GM21447 (cell line): Measurements from ENCODE around the gene SCAMP1.
"Not testable (repeated sequence)": the region's sequence is repeated elsewhere in the genome, so short reads cannot be mapped to it uniquely, and the experiment has no call there.

Source experiments
- ATAC-seq: cut with Tn5 transposase; IDR thresholded peaks from one replicate; pipeline ENCODE4 v1.9.1; 2021; ENCODE audit not compliant: unreplicated experiment

SCAMP1 gene

DNA sequence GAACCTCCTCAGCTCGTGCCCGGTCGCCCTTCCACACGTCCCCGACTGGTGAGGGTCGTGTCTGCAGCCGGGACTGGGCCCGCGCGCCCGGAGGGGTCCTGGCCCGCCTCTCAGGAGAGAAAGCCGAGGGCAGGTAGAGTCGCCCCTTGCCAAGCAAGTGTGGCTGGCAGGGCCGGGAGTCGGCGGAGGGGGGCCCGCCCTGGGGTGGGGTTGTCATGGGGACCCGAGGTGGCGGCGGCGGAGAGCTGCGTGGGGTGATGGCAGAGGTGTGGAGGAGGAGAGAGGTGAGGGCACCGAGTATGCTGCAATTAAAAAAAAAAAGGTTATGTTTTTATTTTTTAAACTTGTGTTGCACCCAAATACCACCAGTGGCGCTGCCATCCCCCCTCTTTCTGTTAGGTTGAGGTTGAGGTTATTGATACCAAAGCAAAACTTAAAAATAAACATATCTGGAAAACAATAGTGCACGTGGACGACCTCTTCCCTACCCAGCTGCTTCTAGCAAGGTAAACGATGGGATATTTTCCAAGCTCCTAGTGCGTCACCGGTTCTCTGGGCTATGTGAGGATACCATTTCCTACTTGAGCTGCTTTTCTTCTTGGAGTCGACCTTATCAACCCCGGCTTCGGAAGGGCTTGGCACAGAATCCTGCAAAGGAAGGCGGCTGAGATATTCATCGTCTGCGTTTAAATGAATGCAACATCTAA lies 660 bp downstream of the SCAMP1 start:
- peak; percentile 46 for ATAC-seq

DNA sequence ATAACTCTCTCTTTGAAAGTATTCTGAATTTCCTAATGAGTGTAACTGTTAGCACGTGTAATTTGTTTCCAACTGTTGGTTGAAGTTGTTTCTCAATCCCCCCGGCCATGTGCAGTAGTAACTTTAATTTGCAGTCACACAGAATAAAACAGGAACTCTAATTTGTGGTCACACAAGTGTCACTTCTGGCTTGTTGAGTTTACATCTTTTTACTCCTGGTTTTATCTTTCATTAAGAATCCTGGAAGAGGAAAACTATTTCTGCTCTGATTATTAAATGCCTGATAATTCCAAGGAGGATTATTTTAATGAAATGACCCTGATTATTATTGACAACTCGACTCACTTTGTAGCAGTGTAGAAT lies 1.2 kb downstream of the SCAMP1 start:
- ATAC-seq: no peak

DNA sequence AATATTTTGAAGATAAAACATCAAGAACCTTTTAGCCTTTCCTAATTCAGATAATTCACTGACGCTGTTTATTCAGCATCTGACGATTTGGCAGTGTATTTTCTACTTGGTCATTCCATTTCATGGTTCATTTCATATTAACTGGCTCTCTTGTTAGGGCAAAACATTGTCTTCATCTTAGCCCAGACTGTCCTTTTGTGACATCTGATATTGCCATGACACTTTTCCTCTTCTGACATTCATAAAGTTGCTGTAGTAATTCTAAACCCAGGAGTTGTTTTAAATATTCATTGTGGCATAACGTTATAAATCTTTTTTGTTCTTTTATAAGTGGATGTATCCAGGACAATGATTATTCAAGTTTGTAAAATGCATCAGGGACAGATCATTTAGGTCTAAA lies 1.8 kb downstream of the SCAMP1 start:
- no peak for ATAC-seq

DNA sequence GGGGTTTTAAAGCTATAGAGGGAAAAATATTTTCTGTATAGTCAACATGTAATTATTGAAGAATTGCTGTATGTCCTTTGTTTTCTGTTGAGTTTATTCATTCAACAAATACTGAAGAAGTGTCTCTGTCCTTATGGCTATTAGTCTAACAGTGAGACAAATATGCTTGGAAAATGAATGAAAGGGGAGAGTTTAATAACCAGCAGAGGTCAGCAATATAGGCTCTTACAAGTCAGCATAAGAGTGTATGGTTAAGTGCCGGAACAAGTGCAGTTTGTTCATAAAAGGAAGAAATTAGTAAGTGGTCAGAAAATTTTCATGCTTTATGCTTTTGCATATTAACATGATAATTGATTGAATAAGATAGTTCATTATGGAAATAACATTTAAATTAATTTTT lies 3.6 kb downstream of the SCAMP1 start:
- no peak for ATAC-seq

DNA sequence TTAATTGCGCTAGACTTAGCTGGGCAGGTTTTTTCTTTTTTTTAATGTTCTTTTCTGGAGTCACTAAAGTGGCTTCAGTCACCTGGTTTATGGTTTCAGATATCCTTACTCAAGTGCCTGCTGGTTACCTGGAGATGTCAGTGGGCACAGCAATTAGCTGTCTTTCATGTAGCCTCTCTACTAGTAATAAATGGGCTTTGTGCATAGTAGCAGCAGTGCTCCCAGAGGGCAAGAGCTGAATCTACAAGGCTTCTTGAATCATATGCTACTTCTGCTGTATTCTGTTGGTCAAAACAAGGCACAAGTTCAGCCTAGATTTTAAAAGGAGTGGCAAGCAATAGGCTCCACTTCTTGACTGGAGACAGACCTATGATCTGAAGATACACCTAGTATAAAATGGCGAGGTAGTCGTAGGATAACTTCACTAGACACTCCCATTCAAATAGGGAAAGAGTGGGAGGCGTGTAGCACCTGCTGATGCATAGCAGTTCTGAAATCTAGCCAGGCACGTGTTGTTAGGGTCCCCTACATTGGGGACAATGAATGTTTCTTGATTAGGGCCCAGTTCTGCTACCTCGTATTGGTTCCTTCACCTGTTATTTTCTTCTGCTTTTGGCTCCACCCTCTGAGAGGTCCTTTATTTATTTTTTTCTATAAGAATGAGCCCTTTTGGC lies 7.0 kb downstream of the SCAMP1 start:
- ATAC-seq: no peak

DNA sequence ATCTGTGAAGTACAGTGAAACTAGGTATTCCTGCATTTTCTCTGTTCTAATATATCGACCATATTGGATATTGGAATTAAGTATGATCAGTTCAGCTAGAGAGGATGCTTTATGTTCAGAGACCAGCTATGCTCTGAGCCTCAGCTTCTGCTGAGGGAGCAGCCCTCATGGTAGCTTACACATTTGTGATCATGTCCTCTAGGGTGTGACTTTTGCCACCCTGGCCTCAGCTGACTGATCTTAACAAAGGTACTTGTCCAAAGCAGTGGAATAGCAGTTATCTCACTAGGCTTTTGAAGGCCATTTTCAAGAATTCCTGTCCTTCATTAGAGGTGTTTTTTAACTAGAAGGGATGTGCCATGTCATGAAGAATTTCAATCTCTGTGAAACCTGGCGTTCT lies 9.3 kb downstream of the SCAMP1 start:
- ATAC-seq: no peak

DNA sequence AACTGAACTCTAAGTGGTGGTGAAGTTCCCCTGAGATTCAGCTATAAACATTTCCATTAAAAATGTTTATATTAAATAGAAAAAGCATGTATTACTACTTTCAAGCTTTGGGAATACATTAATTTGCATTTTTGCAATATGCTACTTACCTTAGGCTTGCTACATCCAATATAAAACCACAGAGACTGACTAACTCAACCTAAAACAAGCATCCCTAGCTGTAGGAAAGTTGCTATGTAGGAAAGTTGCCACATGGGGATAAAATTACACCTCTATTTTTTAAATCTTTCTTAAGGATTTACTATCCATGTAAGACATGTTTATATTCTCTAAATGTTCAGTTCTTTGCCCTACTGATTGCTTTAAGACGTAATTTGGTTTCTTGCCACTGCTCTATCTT lies 12.8 kb downstream of the SCAMP1 start:
- no peak for ATAC-seq

DNA sequence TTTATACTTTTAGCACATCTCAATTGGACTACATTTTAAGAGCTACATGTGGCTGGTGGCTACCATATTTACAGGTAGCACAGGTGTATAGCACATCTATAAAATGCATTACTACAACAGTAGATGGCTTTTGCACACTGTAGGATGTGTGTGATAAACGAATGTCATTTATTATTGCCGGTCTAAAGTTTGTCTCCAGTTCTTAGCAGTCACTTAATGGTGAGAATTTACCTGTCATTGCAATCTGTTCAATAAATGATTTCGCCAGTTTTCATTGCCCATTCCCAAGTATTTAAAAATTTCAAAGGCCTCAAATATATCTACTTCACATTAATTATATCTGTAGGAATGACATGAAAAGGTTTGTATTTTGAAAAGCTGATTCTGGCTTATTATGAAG lies 15.9 kb downstream of the SCAMP1 start:
- no peak for ATAC-seq

DNA sequence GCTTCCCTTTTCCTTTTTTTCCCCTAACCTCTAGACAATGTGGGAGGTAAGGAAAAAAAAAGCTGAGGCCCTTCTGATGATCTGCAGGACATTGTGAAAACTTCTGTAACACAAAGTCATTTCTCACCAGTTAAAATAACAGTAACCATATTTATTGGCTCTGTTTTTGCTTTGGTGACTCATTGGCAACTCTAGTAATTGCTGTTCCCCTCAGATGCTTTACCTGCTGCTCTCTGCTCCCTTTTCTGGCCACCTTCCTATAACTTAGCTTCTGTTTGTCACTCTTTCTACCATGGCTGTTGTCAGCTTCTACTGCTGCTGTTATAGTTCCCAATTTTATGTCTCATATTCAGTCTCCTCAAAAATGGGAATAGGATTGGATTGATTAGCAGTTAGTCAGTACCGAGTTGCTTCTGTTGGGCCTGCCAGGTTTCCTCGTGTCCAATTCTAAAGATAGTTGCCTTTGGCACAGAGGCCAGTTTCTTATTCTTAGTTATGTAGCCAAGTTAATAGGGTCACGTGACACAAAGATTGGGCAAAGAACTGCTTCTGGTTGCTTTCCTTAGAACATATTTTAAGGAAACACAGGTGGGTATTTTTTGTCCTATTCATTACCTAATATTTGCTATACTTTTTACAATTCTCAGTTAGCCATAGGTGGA lies 16.8 kb downstream of the SCAMP1 start:
- no peak for ATAC-seq

DNA sequence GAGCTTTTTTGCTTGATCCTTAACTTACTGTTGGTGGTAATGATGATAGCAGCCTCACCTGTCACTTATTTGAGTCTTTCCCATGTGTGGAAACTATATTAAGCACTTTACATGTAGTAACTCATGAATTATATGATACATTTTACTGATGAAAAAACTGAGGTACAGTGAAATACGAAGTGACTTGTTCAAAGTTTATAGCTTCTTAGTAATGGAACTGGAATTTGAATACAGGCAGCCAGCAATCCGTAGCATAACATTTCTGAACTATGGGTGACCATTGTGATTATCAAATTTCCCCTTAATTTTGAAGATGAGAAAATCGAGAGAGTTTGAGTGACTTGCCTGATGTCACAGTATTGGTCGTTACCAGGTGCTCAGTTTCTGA lies 17.3 kb downstream of the SCAMP1 start:
- no peak for ATAC-seq

DNA sequence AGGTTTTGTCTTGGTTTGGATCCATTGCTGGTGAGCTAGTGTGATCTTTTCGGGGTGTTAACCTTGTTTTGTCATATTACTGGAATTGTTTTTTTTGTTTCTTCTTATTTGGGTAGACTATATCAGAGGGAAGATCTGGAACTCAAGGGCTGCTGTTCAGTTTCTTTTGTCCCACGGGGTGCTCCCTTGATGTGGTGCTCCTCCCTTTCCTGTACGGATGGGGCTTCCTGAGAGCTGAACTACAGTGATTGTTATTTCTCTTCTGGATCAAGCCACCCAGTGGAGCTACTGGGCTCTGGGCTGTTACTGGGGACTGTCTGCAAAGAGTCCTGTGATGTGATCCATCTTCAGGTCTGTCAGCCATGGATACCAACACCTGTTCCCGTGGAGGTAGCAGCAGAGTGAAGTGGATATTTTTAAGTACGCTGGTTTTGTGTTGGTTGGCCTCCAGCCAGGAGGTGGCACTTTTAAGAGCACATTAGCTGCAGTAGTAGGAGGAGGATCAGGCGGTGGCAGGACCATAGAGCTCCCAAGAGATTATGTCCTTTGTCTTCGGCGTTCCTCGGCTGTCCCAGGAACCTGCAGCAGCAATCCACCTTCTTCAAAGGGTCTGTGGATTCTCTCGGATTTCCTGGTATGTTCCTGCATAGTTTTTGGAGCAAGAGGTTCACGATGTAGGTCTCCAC lies 27.2 kb downstream of the SCAMP1 start:
- ATAC-seq: no peak

DNA sequence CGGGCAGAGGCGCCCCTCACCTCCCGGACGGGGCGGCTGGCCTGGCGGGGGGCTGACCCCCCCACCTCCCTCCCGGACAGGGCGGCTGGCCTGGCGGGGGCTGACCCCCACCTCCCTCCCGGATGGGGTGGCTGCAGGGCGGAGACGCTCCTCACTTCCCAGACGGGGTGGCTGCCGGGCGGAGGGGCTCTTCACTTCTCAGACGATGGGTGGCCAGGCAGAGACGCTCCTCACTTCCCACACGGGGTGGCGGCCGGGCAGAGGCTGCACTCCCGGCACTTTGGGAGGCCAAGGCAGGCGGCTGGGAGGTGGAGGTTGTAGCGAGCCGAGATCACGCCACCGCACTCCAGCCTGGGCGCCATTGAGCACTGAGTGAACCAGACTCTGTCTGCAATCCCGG lies 30.9 kb downstream of the SCAMP1 start:
- ATAC-seq: not testable (repeated sequence)

DNA sequence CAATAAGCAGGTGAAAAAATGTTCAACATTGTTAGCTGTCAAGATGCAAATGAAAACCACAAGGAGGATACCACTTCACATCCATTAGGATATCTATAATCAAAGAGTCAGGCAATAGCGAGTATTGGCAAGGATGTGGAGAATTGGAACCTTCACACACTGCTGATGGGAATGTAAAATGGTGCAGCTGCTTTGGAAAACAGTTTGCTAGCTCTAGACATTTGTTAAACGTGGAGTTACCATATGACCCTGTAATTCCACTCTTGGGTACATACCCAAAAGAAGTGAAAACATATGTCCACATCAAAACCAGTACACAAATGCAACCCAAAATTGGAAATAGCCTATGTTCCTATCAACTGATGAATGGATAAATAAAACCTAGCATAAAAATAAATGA lies 37.4 kb downstream of the SCAMP1 start:
- ATAC-seq: no peak

DNA sequence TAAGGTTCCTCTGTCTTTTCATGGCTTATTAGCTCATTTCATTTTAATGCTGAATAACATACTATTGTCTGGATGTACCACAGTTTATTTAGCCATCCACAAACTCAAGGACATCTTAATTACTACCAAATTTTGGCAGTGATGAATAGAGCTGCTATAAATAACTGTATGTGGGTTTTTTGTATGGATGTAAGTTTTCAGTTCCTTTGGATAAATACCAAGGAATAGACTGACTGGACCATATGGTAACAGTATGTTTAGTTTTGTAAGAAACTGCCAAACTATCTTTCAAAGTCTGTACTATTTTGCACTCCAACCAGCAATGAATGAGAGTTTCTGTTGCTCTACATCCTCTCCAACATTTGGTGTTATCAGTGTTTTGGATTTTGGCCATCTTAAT lies 38.7 kb downstream of the SCAMP1 start:
- no peak for ATAC-seq

DNA sequence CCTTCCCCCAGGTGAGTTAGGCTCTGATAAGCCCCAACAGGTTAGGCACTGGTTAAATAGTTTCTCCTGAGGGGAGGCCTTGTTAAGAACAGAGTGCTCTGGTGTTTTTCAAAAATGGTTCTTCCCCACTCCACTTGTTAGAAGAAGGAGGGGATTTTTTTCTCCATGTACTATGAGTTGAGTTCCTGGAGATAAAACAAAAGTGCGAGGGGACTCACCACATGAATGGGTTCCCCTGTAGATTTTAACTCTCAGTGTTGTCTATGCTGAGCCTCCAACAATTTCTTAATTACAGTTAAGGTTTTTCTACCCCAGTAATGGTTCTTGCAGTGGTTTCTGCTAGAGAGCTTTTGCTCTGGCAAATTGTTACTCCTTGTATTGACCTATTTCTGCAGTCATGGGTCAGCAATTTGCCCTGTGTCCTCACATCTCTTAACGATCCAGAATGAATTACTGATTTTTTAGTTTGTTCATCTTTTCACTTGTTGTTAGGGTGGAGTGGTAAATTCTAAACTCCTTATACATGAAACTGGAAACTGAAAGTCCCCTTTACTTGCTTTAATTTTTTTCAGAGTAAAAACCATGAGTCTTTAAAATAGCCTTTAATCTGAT lies 44.4 kb downstream of the SCAMP1 start:
- ATAC-seq: no peak

DNA sequence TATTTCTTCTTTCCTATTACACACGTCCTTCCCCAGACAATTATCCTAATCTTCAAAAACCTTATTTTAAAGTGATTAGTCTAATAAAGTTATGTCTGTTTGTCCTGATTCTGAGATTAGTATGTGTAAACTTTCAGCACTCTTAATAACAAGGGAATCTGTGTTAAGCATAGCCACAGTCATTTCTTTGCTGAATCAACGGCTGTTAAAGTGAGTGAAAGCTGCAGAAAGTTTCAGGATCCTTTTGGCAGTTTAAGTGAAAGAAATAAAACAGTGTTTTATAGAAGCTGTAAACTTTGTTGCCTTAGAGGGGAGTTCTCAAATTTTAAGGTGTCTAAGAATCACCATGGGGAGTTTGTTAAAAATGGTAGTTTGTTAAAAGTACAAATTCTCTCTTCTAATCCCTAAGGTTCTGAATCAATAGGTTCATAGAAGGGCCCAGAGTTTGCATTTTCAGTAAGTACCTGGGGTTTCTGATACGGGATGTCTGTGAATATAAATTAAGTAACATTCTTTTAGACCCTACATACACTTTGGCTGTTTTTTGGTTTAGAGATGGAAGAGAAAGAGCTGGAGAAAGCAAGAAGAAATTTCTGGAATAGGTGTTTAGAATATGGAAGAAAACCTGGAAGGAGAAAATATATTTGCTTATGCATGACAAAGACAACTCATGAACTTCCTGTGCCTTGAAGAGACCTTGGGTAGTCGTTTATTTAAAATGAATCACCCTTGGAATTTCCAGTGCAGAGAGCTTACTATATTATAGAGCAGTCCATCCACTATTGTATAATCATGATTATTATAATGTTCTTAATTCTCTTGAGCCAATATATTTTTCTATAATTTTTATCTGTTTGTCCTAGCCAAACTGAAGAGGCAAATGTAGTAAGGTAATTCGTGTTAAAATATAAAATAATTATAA lies 45.7 kb downstream of the SCAMP1 start:
- ATAC-seq: peak; percentile 56

DNA sequence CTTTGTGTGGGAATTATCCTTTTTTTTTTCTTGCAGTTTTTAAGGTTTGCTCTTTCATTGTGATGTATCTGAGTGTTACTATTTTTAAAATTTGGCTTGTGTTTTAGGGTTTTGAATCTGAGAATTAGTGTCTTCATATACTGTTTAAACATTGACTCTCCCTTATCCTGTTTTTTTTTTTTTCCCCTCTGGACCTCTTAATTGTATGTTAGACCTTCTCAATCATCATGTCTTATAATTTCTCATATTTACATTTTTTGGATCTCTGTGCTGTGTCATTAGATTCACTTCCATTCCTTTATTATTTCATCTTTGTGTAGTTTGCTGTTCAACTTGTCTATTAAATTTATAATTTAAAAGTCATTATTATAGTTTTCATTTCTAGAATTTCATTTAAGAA lies 47.0 kb downstream of the SCAMP1 start:
- ATAC-seq: no peak

DNA sequence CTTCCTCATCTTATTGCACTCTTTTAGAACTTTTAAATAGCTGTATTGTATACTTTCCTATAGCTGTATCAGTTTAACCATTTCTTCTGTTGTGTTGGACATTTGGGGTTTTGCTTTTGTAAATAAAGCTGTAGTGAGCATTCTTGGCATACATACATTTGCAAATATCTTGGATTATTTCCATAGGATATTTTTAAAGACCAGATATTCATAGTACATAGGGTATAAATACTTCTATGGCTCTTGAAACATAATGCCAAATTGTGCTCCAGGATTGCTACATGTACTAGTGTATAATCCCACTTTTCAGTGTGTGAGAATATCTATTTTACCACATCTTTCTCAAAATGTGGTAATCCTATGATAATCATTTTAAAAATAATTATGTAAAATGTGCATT lies 51.2 kb downstream of the SCAMP1 start:
- no peak for ATAC-seq

DNA sequence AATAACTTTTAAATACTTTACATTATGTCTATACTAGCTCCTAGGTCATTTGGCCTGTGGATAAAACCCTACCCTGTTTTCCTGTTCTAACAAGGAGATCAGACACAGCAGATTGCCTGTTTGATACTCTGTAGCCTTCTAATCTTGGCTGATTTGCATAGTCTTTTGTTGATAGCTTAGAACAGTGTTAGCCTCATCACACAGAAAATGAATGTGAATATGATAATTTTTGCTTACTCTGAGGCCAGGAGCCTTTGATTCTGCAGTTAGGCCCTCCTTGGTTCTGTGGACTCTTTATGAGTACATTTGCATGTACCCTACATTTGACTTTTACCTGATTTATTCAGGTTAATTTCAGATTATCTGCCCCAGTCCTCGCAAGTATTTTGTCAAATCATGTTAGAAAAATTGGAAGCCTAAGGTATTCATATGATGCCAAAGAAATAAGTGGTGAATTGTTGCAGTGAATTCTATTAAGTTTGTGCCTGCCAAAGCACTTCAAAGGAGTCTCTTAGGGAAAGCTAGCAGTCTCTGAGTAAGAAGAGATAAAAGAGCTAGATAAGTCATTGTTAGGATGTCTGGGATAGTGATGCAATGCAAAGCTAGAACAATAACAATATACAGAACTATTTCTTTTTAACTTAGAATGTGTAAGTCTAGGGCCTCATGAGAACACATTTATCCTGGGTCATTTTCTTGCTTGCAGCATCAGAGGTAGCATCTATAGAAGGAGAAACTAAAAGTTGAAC lies 56.4 kb downstream of the SCAMP1 start:
- no peak for ATAC-seq

DNA sequence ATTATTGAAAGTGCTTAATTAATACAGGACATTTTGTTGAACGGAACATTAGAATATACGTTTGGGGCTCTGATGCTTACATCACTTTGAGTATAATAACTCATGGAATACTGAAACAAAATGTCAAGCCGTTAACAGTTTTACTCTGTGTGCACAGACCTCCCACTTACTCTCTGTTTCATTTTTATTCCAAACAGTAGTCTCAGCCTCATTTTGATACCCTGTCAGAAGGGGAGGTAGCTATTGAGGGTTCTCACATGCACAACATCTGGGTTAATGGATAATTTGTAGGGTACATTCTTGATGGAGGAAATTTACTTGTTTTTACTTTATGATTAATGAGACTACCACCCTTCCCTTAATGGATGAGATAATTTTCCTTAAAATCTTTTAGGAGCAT lies 59.0 kb downstream of the SCAMP1 start:
- ATAC-seq: no peak
